A549 (cell line): ENCODE measurements around the gene THADA. TPM values are rescaled to one million over a fixed set of nuclear protein-coding genes. Genes with fewer than 3 reads are reported as not detected.
"Not testable (repeated sequence)": the region's sequence is repeated elsewhere in the genome, so short reads cannot be mapped to it uniquely, and the experiment has no call there.

ENCODE experiments used
- ATAC-seq, 2 experiments: fragments of 200-7000 bp in 1 of 2; fragments of >200 bp in 1 of 2; cut with Nextera tagmentation in 1 of 2; cut with Tn5 transposase in 1 of 2; 3 replicates each; pipeline versions ENCODE4 v1.8.0 to v1.9.1; 2018 to 2020; ENCODE audit warnings: mild to moderate bottlenecking in 1 of 2, moderate library complexity in 1 of 2
- CTCF ChIA-PET: fragments of 300-600 bp; sonication (Branson Sonifier 250); formaldehyde crosslinking; extraction: SDS; loops from one replicate; lab custom pipeline; 2021; ENCODE audit warnings: antibody characterized with exemption, inconsistent platforms; lab: Yijun Ruan, JAX
- POLR2A ChIA-PET: fragments of 350-600 bp; formaldehyde crosslinking; extraction: SDS; loops from one replicate; lab custom pipeline; 2021; ENCODE audit warnings: antibody characterized with exemption, inconsistent platforms; lab: Yijun Ruan, JAX
- DNase-seq, 2 experiments: peaks; one replicate each; pipeline versions ENCODE4 v3.0.0 to v3.0.0-alpha.2; 2011 to 2016; ENCODE audit warnings: low read depth in 1 of 2, low spot score in 1 of 2
- FAIRE-seq: peaks from 2 replicates; lab custom pipeline; 2011; peaks lifted over from hg19 to GRCh38; lab: Jason Lieb, UNC
- H3K27ac ChIP-seq, 2 experiments: fragments of >200 bp; sonication (Bioruptor Twin); formaldehyde crosslinking; 3 replicates each; pipeline ENCODE4 v1.5.1; 2016 to 2017
- H3K4me1 ChIP-seq: fragments of >200 bp; sonication (Bioruptor Twin); formaldehyde crosslinking; 3 replicates; pipeline ENCODE4 v1.6.1; 2016
- H3K4me2 ChIP-seq: fragments of >200 bp; sonication (Bioruptor Twin); formaldehyde crosslinking; 3 replicates; pipeline ENCODE4 v1.6.1; 2016
- H3K4me3 ChIP-seq: fragments of >200 bp; sonication (Bioruptor Twin); formaldehyde crosslinking; 3 replicates; pipeline ENCODE4 v1.5.1; 2016
- H3K9me3 ChIP-seq: fragments of >200 bp; sonication (Bioruptor Twin); formaldehyde crosslinking; 3 replicates; pipeline ENCODE4 v1.6.1; 2016
- ATOH8 ChIP-seq: fragments of 250-450 bp; sonication (Bioruptor Pico); IDR thresholded peaks from 2 replicates; pipeline ENCODE4 v1.5.0; 2020; ENCODE audit warnings: low read depth, mild to moderate bottlenecking, moderate library complexity
- BHLHE40 ChIP-seq: IDR thresholded peaks from 2 replicates; pipeline ENCODE4 v1.6.1; 2012; ENCODE audit warnings: low read depth, low read length, inconsistent platforms
- CEBPB ChIP-seq, 2 experiments: fragments of >200 bp in 1 of 2; sonication (Bioruptor Twin) in 1 of 2; formaldehyde crosslinking in 1 of 2; IDR thresholded peaks; 2 replicates each; pipeline ENCODE4 v1.6.1; 2012 to 2016
- CHD2 ChIP-seq: fragments of 150-350 bp; IDR thresholded peaks from 2 replicates; pipeline ENCODE4 v1.6.1; 2014; ENCODE audit warnings: low read length; ENCODE audit not compliant: partially characterized antibody
- EP300 ChIP-seq, 2 experiments: fragments of >200 bp; sonication (Bioruptor Twin); formaldehyde crosslinking; IDR thresholded peaks; 2 replicates in 1 of 2; 3 replicates in 1 of 2; pipeline ENCODE4 v1.6.1; 2016 to 2017
- ESRRA ChIP-seq: fragments of 150-350 bp; IDR thresholded peaks from 2 replicates; pipeline ENCODE4 v1.6.1; 2014; ENCODE audit warnings: mild to moderate bottlenecking, low read length, borderline replicate concordance
- FOSL2 ChIP-seq, 2 experiments: fragments of 450-650 bp in 1 of 2; fragments of >200 bp in 1 of 2; sonication (Bioruptor Twin) in 1 of 2; formaldehyde crosslinking; IDR thresholded peaks; 2 replicates each; pipeline versions ENCODE4 v1.5.0 to v1.6.1; 2016 to 2020; ENCODE audit warnings: mild to moderate bottlenecking in 1 of 2, moderate library complexity in 1 of 2
- GATA3 ChIP-seq: IDR thresholded peaks from 2 replicates; pipeline ENCODE4 v1.6.1; 2012; ENCODE audit warnings: borderline replicate concordance
- HOXB5 ChIP-seq: fragments of 250-450 bp; sonication (Bioruptor Pico); IDR thresholded peaks from 2 replicates; pipeline ENCODE4 v1.5.0; 2020; ENCODE audit warnings: mild to moderate bottlenecking, moderate library complexity
- JUN ChIP-seq, 2 experiments: fragments of >200 bp; sonication (Bioruptor Twin); formaldehyde crosslinking; IDR thresholded peaks; 2 replicates in 1 of 2; 3 replicates in 1 of 2; pipeline ENCODE4 v1.6.1; 2016 to 2017
- JUNB ChIP-seq: fragments of >200 bp; sonication (Bioruptor Twin); formaldehyde crosslinking; IDR thresholded peaks from 2 replicates; pipeline ENCODE4 v1.6.1; 2016
- MAFK ChIP-seq: fragments of 450-650 bp; IDR thresholded peaks from 2 replicates; pipeline ENCODE4 v1.6.1; 2014; ENCODE audit not compliant: partially characterized antibody
- MAX ChIP-seq: IDR thresholded peaks from 2 replicates; pipeline ENCODE4 v1.6.1; 2012
- MAZ ChIP-seq: fragments of 150-350 bp; IDR thresholded peaks from 2 replicates; pipeline ENCODE4 v1.6.1; 2014; ENCODE audit warnings: antibody characterized with exemption, low read depth, low read length, borderline replicate concordance
- MYC ChIP-seq: IDR thresholded peaks from 2 replicates; pipeline ENCODE4 v1.6.1; 2012; ENCODE audit warnings: mild to moderate bottlenecking, inconsistent platforms, low read length, improper control_type of control experiment, borderline replicate concordance
- NFE2L2 ChIP-seq: fragments of 150-350 bp; conservative IDR thresholded peaks from 2 replicates; pipeline ENCODE4 v1.6.1; 2014; ENCODE audit warnings: low read length
- NPAS2 ChIP-seq: fragments of 250-450 bp; sonication (Bioruptor Pico); IDR thresholded peaks from 2 replicates; pipeline ENCODE4 v1.8.0; 2022; ENCODE audit warnings: mild to moderate bottlenecking, moderate library complexity, borderline replicate concordance
- PHF8 ChIP-seq: fragments of 200-600 bp; sonication (generic); IDR thresholded peaks from 2 replicates; pipeline ENCODE4 v1.6.1; 2016; ENCODE audit warnings: low read depth, mild to moderate bottlenecking, antibody characterized with exemption, moderate library complexity, borderline replicate concordance
- POLR2AphosphoS2 ChIP-seq: conservative IDR thresholded peaks from 2 replicates; pipeline ENCODE4 v1.6.1; 2012; ENCODE audit warnings: low read length, improper control_type of control experiment, inconsistent platforms
- RAD21 ChIP-seq, 2 experiments: fragments of >200 bp in 1 of 2; sonication (Bioruptor Twin) in 1 of 2; formaldehyde crosslinking in 1 of 2; IDR thresholded peaks in 1 of 2; conservative IDR thresholded peaks in 1 of 2; 2 replicates in 1 of 2; 3 replicates in 1 of 2; pipeline ENCODE4 v1.6.1; 2012 to 2018; ENCODE audit warnings: inconsistent platforms in 1 of 2
- RCOR1 ChIP-seq: fragments of 150-350 bp; IDR thresholded peaks from 2 replicates; pipeline ENCODE4 v1.6.1; 2014; ENCODE audit warnings: antibody characterized with exemption, low read length, low read depth
- SMC3 ChIP-seq: fragments of >200 bp; sonication (Bioruptor Twin); formaldehyde crosslinking; IDR thresholded peaks from 3 replicates; pipeline ENCODE4 v1.6.1; 2018; ENCODE audit warnings: inconsistent platforms
- ZFP36 ChIP-seq: fragments of 450-650 bp; IDR thresholded peaks from 2 replicates; pipeline ENCODE4 v1.6.1; 2014; ENCODE audit warnings: borderline replicate concordance; ENCODE audit not compliant: partially characterized antibody
- ZNF302 ChIP-seq: fragments of 250-450 bp; sonication (Bioruptor Pico); IDR thresholded peaks from 2 replicates; pipeline ENCODE4 v1.9.0; 2021; ENCODE audit warnings: inconsistent platforms, mild to moderate bottlenecking, moderate library complexity
- WGBS: methylation state at CpG from one replicate; pipeline ENCODE4 v1.1.6; 2017; ENCODE audit errors: missing lambda C conversion rate; 5-methylcytosine and 5-hydroxymethylcytosine counted together
- polyA plus RNA-seq, 4 experiments: library from polyadenylated mRNA; depleted of rRNA in 3 of 4; stranded (reverse); fragments of >200 nt; fragmentation: RNase III in 1 of 4; extraction: RNeasy Plus Mini Kit Qiagen cat#74134 plus additional on column Dnase treatment in 1 of 4; gene quantifications; 2 replicates in 3 of 4; 3 replicates in 1 of 4; pipeline ENCODE4 v1.2.3, GENCODE V29; 2011 to 2017
- TF ChIP-seq, protein P1 (sequence below): fragments of >200 bp; sonication (Bioruptor Twin); formaldehyde crosslinking; IDR thresholded peaks from 2 replicates; pipeline ENCODE4 v1.6.1; 2016
- TF ChIP-seq, protein P2 (sequence below): IDR thresholded peaks from 2 replicates; pipeline ENCODE4 v1.6.1; 2012
- TF ChIP-seq, protein P3 (sequence below): fragments of >200 bp; sonication (Bioruptor Twin); formaldehyde crosslinking; IDR thresholded peaks from 3 replicates; pipeline ENCODE4 v1.6.1; 2016

THADA gene
- polyA plus RNA-seq, 2 of the 4 experiments (the other 2 are of a cell fraction), result 21.8 to 37.9 TPM

DNA sequence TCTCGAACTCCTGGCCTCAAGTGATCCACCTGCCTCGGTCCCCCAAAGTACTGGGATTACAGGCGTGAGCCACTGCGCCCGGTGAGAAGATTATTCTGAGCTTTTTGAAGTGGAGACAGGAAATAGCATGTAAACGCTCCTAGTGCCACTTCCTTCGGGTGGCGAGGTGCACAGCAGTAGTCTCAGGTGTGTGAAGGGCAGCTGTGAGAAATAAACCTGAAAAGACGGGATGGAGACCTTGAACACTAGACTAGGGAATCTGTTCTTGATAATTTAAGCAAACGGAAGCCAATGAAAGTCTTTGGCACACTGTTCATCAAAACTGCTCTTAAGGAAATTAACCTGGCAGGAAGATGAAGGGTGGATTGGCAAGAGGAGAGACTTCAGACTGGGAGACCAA lies 40.8 kb upstream of the THADA start:
- FAIRE-seq, result no peak
- POLR2A ChIA-PET, result interaction anchor here (0.8 to 1.6 kb wide), 3 partner anchors 39 to 137 kb away, joined by 3 to 8 read pairs (median 8); partner anchors contain the start of genes C1GALT1C1L, DYNC2LI1 and THADA
- WGBS, result 50% methylated on average over 10 of the region's 10 CpGs

DNA sequence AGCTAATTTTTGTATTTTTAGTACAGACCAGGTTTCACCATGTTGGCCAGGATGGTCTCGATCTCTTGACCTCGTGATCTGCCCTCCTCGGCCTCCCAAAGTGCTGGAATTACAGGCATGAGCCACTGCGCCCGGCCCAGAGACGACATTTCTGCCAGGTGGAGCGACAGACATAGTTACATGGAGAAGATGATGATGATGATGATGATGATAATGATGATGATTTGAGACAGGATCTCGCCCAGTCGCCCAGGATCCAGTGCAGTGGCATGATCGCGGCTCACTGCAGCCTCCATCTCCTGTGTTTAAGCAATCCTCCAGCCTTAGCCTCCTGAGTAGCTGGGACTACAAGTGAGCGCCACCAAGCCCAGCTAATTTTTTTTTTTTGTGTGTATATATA lies 40.3 kb upstream of the THADA start:
- not testable (repeated sequence) for DNase-seq, H3K4me2 ChIP-seq, H3K4me3 ChIP-seq, ATAC-seq, H3K9me3 ChIP-seq, FAIRE-seq
- H3K27ac ChIP-seq, result peak overlapping the region in 1 of 2 experiments; percentile 70; a peak in 4 of 6 replicates
- ChIA-PET POLR2A (interaction anchor here (0.7 to 1.6 kb wide), 2 partner anchors 33 to 40 kb away, joined by 4 to 8 read pairs; partner anchors contain the start of gene THADA), CTCF (interaction anchor here (0.7 to 1.7 kb wide), 4 partner anchors 23 to 49 kb away, joined by 4 to 8 read pairs (median 6); no protein-coding TSS in a partner anchor)
- H3K4me1 ChIP-seq, result peaks cover 34% of the 10 kb centered on the region
- 98% methylated on average over 12 of the region's 12 CpGs for WGBS

More for the DNA sequence above, 40.8 kb upstream of the THADA start:
- peaks cover 34% of the 10 kb centered on the region for H3K4me1 ChIP-seq
- CTCF ChIA-PET, result interaction anchor here (1.0 to 1.2 kb wide), 2 partner anchors 23 to 32 kb away, joined by 3 to 8 read pairs; no protein-coding TSS in a partner anchor
- H3K27ac ChIP-seq, result peak overlapping the region; percentile 53 to 83
- peaks cover 2% of the 10 kb centered on the region; the same call in 1 of the 3 replicates for H3K9me3 ChIP-seq
- ATAC-seq, result no peak; a peak in 1 of 6 replicates
- H3K4me3 ChIP-seq, result peak overlapping the region; percentile 80
- no peak for DNase-seq
- peak overlapping the region; percentile 77 for H3K4me2 ChIP-seq
- TF ChIP-seq MAX, result no peak

DNA sequence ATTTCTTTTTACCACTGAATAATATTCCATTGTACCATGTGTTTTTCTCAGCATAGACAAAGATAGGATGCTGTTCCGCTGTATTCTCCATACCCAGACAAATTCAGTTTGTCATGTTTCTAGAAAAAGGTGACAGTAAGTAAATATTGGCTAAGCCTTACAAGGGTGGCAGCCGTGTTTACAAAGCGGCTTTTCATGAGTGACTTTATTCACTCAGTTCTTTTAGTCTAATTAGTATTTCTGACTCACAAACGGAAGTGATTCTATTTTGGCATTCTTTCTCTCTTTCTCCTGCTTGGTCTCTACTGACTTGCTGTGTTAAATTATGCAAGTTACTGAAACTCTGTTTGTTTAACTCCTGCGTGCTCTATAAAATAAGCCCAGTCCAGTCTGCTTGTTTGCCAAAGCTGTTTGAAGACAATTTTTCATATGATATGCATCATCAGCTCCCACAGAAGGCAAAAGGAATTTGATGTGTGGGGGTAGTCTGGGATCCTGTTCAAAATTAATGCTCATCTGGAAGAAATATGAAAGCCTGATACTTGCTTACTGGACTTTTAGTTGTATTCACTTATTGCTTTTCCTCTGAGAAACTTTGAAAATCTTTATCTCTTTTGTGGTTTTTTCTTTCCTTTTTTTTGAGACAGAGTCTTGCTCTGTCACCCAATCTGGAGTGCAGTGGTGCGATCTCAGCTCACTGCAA lies 38.9 kb upstream of the THADA start:
- peaks cover 2% of the 10 kb centered on the region; the same call in 1 of the 3 replicates for H3K9me3 ChIP-seq
- H3K27ac ChIP-seq, result peak overlapping the region; percentile 70 to 76
- ChIA-PET POLR2A (interaction anchor here (0.6 kb wide), 1 partner anchor 72 kb away, joined by 3 read pairs; no protein-coding TSS in a partner anchor), CTCF (interaction anchor here (1.1 to 1.7 kb wide), 4 partner anchors 22 to 240 kb away, joined by 3 to 6 read pairs (median 4); no protein-coding TSS in a partner anchor)
- ATAC-seq (peak; percentile 60 to 66), FAIRE-seq (peak; percentile 90), DNase-seq (peak; percentile 35 to 94)
- 3% methylated on average over 6 of the region's 6 CpGs for WGBS
- H3K4me1 ChIP-seq, result peaks cover 34% of the 10 kb centered on the region
- peak overlapping the region; percentile 79 for H3K4me2 ChIP-seq
- TF ChIP-seq, protein P1, sequence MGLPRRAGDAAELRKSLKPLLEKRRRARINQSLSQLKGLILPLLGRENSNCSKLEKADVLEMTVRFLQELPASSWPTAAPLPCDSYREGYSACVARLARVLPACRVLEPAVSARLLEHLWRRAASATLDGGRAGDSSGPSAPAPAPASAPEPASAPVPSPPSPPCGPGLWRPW, result peak; percentile 83
- TF ChIP-seq ZFP36 (peak; percentile 42), ZNF302 (CRISPR knock-in tag) (no peak), CEBPB (IDR thresholded peaks at IDR 0.05) (peak; percentile 92 to 93), RAD21 (conservative IDR thresholded peaks at IDR 0.05 in 1 of 2, IDR thresholded peaks at IDR 0.05 in 1 of 2) (peak; percentile 17 to 52; a peak in 2 of 5 replicates), NFE2L2 (0 out of 2 replicates have a peak, but pooled peaks have one; percentile 13), ESRRA (no peak), BHLHE40 (0 out of 2 replicates have a peak, but pooled peaks have one; percentile 23), FOSL2 (IDR thresholded peaks at IDR 0.05) (peak; percentile 95), FOSL2 (CRISPR knock-in tag; IDR thresholded peaks at IDR 0.05) (peak; percentile 97), MAFK (peak; percentile 37), RCOR1 (no peak), GATA3 (peak; percentile 93), HOXB5 (CRISPR knock-in tag) (peak; percentile 79), NPAS2 (CRISPR knock-in tag) (no peak), SMC3 (peak; percentile 46; the same call in 1 of the 3 replicates), JUNB (peak; percentile 99), MYC (peak; percentile 54; the same call in 1 of the 2 replicates), CHD2 (no peak), EP300 (IDR thresholded peaks at IDR 0.05) (peak; percentile 92 to 94; a peak in 4 of 5 replicates), ATOH8 (CRISPR knock-in tag) (no peak), JUN (IDR thresholded peaks at IDR 0.05) (peak; percentile 98 to 99), POLR2AphosphoS2 (no peak), MAZ (no peak), MAX (peak; percentile 50), PHF8 (no peak)
- TF ChIP-seq, protein P2, sequence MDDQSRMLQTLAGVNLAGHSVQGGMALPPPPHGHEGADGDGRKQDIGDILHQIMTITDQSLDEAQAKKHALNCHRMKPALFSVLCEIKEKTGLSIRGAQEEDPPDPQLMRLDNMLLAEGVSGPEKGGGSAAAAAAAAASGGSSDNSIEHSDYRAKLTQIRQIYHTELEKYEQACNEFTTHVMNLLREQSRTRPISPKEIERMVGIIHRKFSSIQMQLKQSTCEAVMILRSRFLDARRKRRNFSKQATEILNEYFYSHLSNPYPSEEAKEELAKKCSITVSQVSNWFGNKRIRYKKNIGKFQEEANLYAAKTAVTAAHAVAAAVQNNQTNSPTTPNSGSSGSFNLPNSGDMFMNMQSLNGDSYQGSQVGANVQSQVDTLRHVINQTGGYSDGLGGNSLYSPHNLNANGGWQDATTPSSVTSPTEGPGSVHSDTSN, result peak; percentile 46; the same call in 1 of the 2 replicates
- TF ChIP-seq, protein P3, sequence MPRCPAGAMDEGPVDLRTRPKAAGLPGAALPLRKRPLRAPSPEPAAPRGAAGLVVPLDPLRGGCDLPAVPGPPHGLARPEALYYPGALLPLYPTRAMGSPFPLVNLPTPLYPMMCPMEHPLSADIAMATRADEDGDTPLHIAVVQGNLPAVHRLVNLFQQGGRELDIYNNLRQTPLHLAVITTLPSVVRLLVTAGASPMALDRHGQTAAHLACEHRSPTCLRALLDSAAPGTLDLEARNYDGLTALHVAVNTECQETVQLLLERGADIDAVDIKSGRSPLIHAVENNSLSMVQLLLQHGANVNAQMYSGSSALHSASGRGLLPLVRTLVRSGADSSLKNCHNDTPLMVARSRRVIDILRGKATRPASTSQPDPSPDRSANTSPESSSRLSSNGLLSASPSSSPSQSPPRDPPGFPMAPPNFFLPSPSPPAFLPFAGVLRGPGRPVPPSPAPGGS, result peak; percentile 97; the same call in 2 of the 3 replicates
- peak overlapping the region; percentile 11; the same call in 1 of the 3 replicates for H3K4me3 ChIP-seq
